ENCODE data around the gene TBC1D22A.

TBC1D22A gene

DNA sequence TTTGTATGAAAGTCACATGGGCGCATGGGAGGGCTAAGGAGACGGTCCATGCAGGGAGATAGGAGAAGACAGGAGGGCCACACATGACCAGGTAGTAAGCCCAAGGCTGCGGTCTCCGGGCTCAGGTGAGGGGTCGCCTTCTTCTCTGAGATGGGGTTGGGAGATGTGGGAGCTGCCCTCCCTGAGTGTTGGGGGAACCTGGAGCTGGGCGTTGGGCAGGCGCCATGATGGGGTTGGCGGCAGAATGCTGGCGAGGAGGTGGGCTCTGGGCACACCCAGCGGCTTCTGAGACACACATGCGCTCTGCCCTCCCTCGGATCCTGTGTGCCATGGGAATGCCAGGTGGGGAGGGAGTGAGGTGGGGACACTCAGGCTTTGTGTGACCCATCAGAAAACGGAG, 254.8 kb downstream of the TBC1D22A start:
- POLR2A ChIA-PET, result no interaction called here

DNA sequence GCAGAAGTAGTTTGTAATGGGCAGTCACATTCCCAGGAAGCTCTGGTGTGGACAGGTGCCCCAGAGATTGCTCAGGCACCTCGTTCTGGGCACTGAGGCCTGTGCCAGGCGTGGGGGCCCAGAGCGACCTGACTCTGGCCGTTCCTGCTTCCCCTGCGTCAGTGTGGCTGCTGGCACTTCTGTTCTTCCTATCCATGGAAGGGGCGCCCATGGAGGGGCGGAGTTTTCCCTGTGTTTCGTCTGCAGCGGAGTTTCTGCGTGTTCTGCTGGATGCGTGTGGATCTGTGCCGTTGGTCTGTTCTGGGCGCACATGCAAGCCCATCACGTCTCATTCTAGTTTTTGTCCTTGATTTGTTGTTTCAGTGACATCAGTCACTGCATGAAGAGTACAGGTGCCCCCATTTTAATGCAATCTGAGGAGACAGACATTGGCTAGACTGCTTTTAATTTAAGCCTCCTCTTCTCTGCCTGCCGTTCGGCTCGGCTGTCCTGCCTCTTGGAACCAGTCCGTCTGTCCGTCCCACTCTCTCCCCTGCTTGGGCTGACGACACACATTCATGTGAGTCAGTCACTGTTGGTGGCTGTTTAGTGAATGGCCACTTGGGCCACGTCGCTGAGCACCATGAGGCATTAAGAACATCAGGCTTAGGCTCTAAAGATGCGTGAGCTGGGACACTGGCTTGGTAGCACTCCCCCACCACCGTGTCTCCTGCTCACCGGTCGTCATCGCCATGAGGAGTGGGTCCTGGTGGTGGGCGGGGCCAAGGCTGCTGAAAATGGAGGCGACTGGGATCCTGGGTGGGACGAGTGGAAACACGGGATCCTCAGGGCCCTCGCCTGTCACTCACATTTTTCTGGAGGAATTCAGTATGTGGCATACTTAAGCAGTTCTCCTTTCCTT, 255.8 kb downstream of the TBC1D22A start:
- POLR2A ChIA-PET, result no interaction called here
- no peak for TF ChIP-seq CTCF (IDR thresholded peaks at IDR 0.05; ENCODE audit: insufficient read depth, low read length, missing control alignments)
- H3K4me3 ChIP-seq (ENCODE audit: low read depth, low read length), result no peak overlapping the region
- DNase-seq (ENCODE audit: low read depth, low spot score), result no peak
- CTCF ChIA-PET, result no interaction called here

More for the DNA sequence above, 254.8 kb downstream of the TBC1D22A start:
- CTCF ChIA-PET, result no interaction called here
- no peak for DNase-seq (ENCODE audit: low read depth, low spot score)
- H3K4me3 ChIP-seq (ENCODE audit: low read depth, low read length), result no peak overlapping the region
- no peak for TF ChIP-seq CTCF (IDR thresholded peaks at IDR 0.05; ENCODE audit: insufficient read depth, low read length, missing control alignments)

DNA sequence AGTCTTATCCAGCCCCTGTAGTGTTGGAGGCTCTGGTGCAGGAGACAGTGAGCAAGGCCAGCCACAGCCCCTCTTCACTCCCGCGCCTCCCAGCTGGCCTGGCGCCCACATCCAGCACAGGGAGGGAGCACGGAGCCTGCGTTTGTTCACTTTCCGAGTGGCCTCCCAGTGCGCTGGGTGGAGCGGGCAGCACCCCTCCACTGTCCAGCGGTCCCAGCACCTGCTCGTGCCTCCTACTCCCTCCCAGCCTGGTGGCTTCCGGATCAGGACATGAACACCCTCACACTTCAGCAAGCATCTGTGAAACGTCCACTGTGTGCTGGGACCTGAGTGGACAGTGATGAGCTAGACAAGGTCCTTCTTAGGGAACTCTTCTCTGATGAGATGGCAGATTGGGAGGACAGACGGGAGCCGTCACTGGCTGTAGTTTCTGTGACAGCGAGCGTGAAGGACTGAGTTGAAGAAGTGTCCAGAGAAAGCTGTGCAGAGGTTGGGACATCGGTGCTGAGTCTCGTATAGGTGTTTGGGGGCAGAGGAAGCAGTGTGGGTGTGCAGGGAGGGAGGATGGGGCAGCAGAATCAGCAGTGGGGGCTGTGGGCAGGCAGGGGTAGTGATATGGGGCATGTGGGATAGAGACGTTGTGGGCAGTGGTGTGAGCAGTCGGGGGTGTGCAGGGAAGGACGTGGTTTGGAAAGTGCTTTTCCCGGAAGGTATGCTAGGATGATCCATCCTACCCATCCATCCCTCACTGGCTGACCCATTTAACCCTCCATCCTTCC, 256.8 kb downstream of the TBC1D22A start:
- TF ChIP-seq CTCF (IDR thresholded peaks at IDR 0.05; ENCODE audit: insufficient read depth, low read length, missing control alignments), result no peak
- CTCF ChIA-PET, result no interaction called here
- POLR2A ChIA-PET, result no interaction called here
- no peak overlapping the region for H3K4me3 ChIP-seq (ENCODE audit: low read depth, low read length)
- no peak for DNase-seq (ENCODE audit: low read depth, low spot score)

GRCh38 chr22:47020166-47020565, 257.7 kb downstream of the TBC1D22A start:
- POLR2A ChIA-PET, result no interaction called here
- no peak for DNase-seq (ENCODE audit: low read depth, low spot score)
- CTCF ChIA-PET, result no interaction called here
- TF ChIP-seq CTCF (IDR thresholded peaks at IDR 0.05; ENCODE audit: insufficient read depth, low read length, missing control alignments), result no peak
- H3K4me3 ChIP-seq (ENCODE audit: low read depth, low read length), result no peak overlapping the region

- DNase-seq (ENCODE audit: low read depth, low spot score), result no peak
- CTCF ChIA-PET, result interaction anchor here (0.9 kb wide), 1 partner anchor 54 kb away, joined by 3 read pairs; no protein-coding TSS in a partner anchor
- no peak for TF ChIP-seq CTCF (IDR thresholded peaks at IDR 0.05; ENCODE audit: insufficient read depth, low read length, missing control alignments)
- no peak overlapping the region for H3K4me3 ChIP-seq (ENCODE audit: low read depth, low read length)
- POLR2A ChIA-PET, result no interaction called here
These were observed 259.1 kb downstream of the TBC1D22A start for GRCh38 chr22:47021371-47022074.

- ChIA-PET CTCF (no interaction called here), POLR2A (no interaction called here)
- TF ChIP-seq CTCF (IDR thresholded peaks at IDR 0.05; ENCODE audit: insufficient read depth, low read length, missing control alignments), result no peak
These were observed 259.6 kb downstream of the TBC1D22A start for GRCh38 chr22:47022075-47022473.

More at GRCh38 chr22:47022075-47022473, 259.6 kb downstream of the TBC1D22A start:
- no peak overlapping the region for H3K4me3 ChIP-seq (ENCODE audit: low read depth, low read length)
- no peak for DNase-seq (ENCODE audit: low read depth, low spot score)
